Measurements from ENCODE around the gene KIF9. TPM values are rescaled to one million over a fixed set of nuclear protein-coding genes. Genes with fewer than 3 reads are reported as not detected.

KIF9 gene
- total RNA-seq, 1 experiment from 2014 or later: 13.1 TPM

DNA sequence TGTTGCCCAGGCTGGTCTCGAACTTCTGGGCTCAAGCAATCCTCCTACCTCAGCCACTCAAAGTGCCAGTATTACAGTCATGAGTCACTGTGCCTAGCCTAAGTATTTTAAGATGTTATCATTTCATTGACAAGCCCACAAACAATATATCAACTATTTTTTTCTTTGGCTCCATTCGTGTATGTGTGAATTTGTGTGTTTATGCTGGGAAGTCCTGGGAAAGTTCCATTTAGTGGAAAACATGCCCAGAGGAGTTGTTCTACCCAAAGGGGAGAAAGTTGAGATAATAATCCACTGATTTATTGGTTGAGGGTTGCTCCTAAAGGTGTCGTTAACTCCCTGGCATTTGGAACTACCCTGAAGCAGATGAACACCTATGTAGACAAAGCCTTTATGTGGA is 58.8 kb downstream of the KIF9 start:
- H3K27me3 ChIP-seq (ENCODE audit: insufficient read depth, low read length): no peaks in the 10 kb centered on the region
- no peaks in the 10 kb centered on the region for H3K9me3 ChIP-seq (ENCODE audit: control insufficient read depth in 1 of 2, insufficient read depth in 1 of 2, low read depth in 1 of 2, low read length in 2 of 2)
- H3K4me1 ChIP-seq (ENCODE audit: control insufficient read depth in 1 of 2, insufficient read depth in 2 of 2, low read length in 2 of 2): no peaks in the 10 kb centered on the region
- H4K20me1 ChIP-seq (ENCODE audit: insufficient read depth): no peaks in the 10 kb centered on the region
- ATAC-seq: no peak
- ChIA-PET RAD21 (ENCODE audit: low non-redundant PET in 1 of 2, low total read pairs in 2 of 2, uncharacterized antibody in 2 of 2, unreplicated experiment in 2 of 2) (no interaction called here), POLR2A (no interaction called here), CTCF (no interaction called here)
- H3K9me2 ChIP-seq (ENCODE audit: insufficient read depth): no peaks in the 10 kb centered on the region
- H3K36me3 ChIP-seq (ENCODE audit: control insufficient read depth in 1 of 2, insufficient read depth in 2 of 2, low read length in 2 of 2): no peaks in the 10 kb centered on the region
- no TSS peak for BruUV-seq (replicated peaks)
- H3K9ac ChIP-seq (ENCODE audit: low read length): no peak overlapping the region
- no peak overlapping the region for H3K27ac ChIP-seq (ENCODE audit: low read depth, low read length)
- H3K79me2 ChIP-seq (ENCODE audit: insufficient read depth, low read length): no peaks in the 10 kb centered on the region
- TF ChIP-seq POLR2AphosphoS5 (IDR thresholded peaks at IDR 0.05; ENCODE audit: low read depth, low read length): no peak
- no peak for TF ChIP-seq ELF1 (IDR thresholded peaks at IDR 0.05; ENCODE audit: borderline replicate concordance, low read depth)
- no peak for TF ChIP-seq SP1 (IDR thresholded peaks at IDR 0.05; ENCODE audit: low read depth)
- TF ChIP-seq ZFX (IDR thresholded peaks at IDR 0.05): no peak
- no peak for TF ChIP-seq EZH2 (IDR thresholded peaks at IDR 0.05)
- TF ChIP-seq, protein P1, sequence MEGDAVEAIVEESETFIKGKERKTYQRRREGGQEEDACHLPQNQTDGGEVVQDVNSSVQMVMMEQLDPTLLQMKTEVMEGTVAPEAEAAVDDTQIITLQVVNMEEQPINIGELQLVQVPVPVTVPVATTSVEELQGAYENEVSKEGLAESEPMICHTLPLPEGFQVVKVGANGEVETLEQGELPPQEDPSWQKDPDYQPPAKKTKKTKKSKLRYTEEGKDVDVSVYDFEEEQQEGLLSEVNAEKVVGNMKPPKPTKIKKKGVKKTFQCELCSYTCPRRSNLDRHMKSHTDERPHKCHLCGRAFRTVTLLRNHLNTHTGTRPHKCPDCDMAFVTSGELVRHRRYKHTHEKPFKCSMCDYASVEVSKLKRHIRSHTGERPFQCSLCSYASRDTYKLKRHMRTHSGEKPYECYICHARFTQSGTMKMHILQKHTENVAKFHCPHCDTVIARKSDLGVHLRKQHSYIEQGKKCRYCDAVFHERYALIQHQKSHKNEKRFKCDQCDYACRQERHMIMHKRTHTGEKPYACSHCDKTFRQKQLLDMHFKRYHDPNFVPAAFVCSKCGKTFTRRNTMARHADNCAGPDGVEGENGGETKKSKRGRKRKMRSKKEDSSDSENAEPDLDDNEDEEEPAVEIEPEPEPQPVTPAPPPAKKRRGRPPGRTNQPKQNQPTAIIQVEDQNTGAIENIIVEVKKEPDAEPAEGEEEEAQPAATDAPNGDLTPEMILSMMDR (IDR thresholded peaks at IDR 0.05 in 2 of 3, conservative IDR thresholded peaks at IDR 0.05 in 1 of 3; ENCODE audit: borderline replicate concordance in 1 of 3, insufficient read depth in 1 of 3, low read depth in 2 of 3, low read length in 2 of 3): no peak
- no peak for TF ChIP-seq ZNF274 (IDR thresholded peaks at IDR 0.05; ENCODE audit: low read depth, low read length)
- H3K4me2 ChIP-seq (ENCODE audit: low read length): no peak overlapping the region
- H3K4me3 ChIP-seq (replicated peaks in 1 of 2; ENCODE audit: low read depth in 1 of 2, low read length in 2 of 2): no peak overlapping the region
- DNase-seq (ENCODE audit: low read depth, low spot score): no peak
- H2AFZ ChIP-seq (ENCODE audit: low read depth, low read length, poor library complexity, severe bottlenecking): no peak overlapping the region
- intact Hi-C loops (cut with micrococcal nuclease): no loop called here

DNA sequence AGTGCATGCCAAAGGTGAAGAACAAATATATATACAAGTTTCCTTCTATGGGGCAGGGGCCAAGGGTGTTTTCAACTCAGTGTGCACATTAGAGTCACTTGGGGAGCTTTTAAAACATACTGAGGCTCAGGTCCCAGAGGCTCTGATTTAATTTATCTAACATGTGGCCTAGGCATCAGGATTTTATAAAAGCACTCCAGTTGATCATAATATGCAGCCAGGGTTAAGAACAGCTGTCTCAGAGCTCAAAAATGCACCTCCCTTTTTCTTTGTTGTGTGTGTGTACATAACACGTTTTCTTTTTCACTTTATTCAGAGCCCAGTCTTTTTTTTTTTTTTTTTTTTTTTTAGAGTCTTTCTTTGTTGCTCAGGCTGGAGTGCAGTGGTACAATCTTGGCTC is 60.8 kb downstream of the KIF9 start:
- no peak overlapping the region for H2AFZ ChIP-seq (ENCODE audit: low read depth, low read length, poor library complexity, severe bottlenecking)
- H4K20me1 ChIP-seq (ENCODE audit: insufficient read depth): no peaks in the 10 kb centered on the region
- no peak overlapping the region for H3K9ac ChIP-seq (ENCODE audit: low read length)
- RAD21 ChIA-PET (ENCODE audit: low non-redundant PET in 1 of 2, low total read pairs in 2 of 2, uncharacterized antibody in 2 of 2, unreplicated experiment in 2 of 2): no interaction called here
- intact Hi-C loops (cut with micrococcal nuclease): no loop called here
- TF ChIP-seq TCF7L2 (IDR thresholded peaks at IDR 0.05; ENCODE audit: borderline replicate concordance, extremely low read depth, insufficient read depth, insufficient read length): no peak
- no peak overlapping the region for H3K4me2 ChIP-seq (ENCODE audit: low read length)
- no peaks in the 10 kb centered on the region for H3K36me3 ChIP-seq (ENCODE audit: control insufficient read depth in 1 of 2, insufficient read depth in 2 of 2, low read length in 2 of 2)
- no peaks in the 10 kb centered on the region for H3K4me1 ChIP-seq (ENCODE audit: control insufficient read depth in 1 of 2, insufficient read depth in 2 of 2, low read length in 2 of 2)
- H3K9me3 ChIP-seq (ENCODE audit: control insufficient read depth in 1 of 2, insufficient read depth in 1 of 2, low read depth in 1 of 2, low read length in 2 of 2): no peaks in the 10 kb centered on the region
- no peaks in the 10 kb centered on the region for H3K27me3 ChIP-seq (ENCODE audit: insufficient read depth, low read length)
- H3K27ac ChIP-seq (ENCODE audit: low read depth, low read length): no peak overlapping the region
- H3K4me3 ChIP-seq (replicated peaks in 1 of 2; ENCODE audit: low read depth in 1 of 2, low read length in 2 of 2): no peak overlapping the region
- DNase-seq (ENCODE audit: low read depth, low spot score) (no peak), ATAC-seq (no peak)
- no TSS peak for BruUV-seq (replicated peaks)
- POLR2A ChIA-PET: no interaction called here
- no peaks in the 10 kb centered on the region for H3K9me2 ChIP-seq (ENCODE audit: insufficient read depth)
- H3K79me2 ChIP-seq (ENCODE audit: insufficient read depth, low read length): no peaks in the 10 kb centered on the region
- CTCF ChIA-PET: no interaction called here
